Fibroblast of the aortic adventitia (primary cell): ENCODE results near the gene SLC17A8. TPM values are rescaled to one million over a fixed set of nuclear protein-coding genes. Genes with fewer than 3 reads are reported as not detected.
A peak's percentile ranks its signal among the peaks of the same experiment; 100 is the strongest.
"Not testable (repeated sequence)": the region's sequence is repeated elsewhere in the genome, so short reads cannot be mapped to it uniquely, and the experiment has no call there.

Experiments
- DNase-seq: peaks from one replicate; pipeline ENCODE4 v3.0.0-alpha.2; 2010; ENCODE audit warnings: low read depth
- H3K4me3 ChIP-seq: 2 replicates; pipeline ENCODE4 v1.5.1; 2011; ENCODE audit warnings: low read depth, mild to moderate bottlenecking, control low read depth, low read length, moderate library complexity
- total RNA-seq: library from RNA; depleted of rRNA; stranded (reverse); fragments of >200 nt; gene quantifications from 2 replicates; pipeline ENCODE4 v1.2.3, GENCODE V29; 2012; ENCODE audit warnings: low replicate concordance
- TF ChIP-seq, protein P1 (sequence below): IDR thresholded peaks from 2 replicates; pipeline ENCODE4 v1.5.1; 2011; ENCODE audit warnings: mild to moderate bottlenecking, low read length, control low read depth, inconsistent platforms; ENCODE audit not compliant: insufficient read depth

SLC17A8 gene
- total RNA-seq, 1 donor, result not detected

DNA sequence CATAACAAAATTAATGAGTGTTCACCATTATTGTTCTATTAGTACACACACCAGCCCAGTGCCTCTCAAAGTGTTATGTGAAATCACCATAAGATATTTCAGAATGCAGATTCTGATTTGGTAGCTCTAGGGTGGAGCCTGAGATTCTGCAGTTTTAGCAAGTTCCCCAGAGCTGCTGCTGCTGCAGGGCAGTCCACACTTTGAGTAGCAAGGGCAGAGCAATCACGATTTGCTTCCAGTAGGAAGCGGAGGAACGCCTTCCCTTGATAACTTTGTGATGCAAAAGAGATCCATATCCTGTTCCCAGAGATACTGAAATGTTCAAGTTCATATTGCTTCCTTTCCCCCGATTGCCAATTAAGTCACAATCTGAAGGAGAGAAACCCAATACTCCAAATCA is 57.9 kb downstream of the SLC17A8 start:
- H3K4me3 ChIP-seq, result no peak overlapping the region
- TF ChIP-seq, protein P1, sequence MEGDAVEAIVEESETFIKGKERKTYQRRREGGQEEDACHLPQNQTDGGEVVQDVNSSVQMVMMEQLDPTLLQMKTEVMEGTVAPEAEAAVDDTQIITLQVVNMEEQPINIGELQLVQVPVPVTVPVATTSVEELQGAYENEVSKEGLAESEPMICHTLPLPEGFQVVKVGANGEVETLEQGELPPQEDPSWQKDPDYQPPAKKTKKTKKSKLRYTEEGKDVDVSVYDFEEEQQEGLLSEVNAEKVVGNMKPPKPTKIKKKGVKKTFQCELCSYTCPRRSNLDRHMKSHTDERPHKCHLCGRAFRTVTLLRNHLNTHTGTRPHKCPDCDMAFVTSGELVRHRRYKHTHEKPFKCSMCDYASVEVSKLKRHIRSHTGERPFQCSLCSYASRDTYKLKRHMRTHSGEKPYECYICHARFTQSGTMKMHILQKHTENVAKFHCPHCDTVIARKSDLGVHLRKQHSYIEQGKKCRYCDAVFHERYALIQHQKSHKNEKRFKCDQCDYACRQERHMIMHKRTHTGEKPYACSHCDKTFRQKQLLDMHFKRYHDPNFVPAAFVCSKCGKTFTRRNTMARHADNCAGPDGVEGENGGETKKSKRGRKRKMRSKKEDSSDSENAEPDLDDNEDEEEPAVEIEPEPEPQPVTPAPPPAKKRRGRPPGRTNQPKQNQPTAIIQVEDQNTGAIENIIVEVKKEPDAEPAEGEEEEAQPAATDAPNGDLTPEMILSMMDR, result no peak
- DNase-seq, result no peak

- DNase-seq, result no peak
- TF ChIP-seq, protein P1, result no peak
- H3K4me3 ChIP-seq, result no peak overlapping the region
Observed at GRCh38 chr12:100422646-100423045, 65.8 kb downstream of the SLC17A8 start.

GRCh38 chr12:100426145-100426544 is 69.3 kb downstream of the SLC17A8 start:
- TF ChIP-seq, protein P1, result no peak
- DNase-seq, result no peak
- H3K4me3 ChIP-seq, result no peak overlapping the region

GRCh38 chr12:100427078-100427477 is 70.2 kb downstream of the SLC17A8 start:
- TF ChIP-seq, protein P1, result no peak
- H3K4me3 ChIP-seq, result no peak overlapping the region
- DNase-seq, result peak; percentile 28

DNA sequence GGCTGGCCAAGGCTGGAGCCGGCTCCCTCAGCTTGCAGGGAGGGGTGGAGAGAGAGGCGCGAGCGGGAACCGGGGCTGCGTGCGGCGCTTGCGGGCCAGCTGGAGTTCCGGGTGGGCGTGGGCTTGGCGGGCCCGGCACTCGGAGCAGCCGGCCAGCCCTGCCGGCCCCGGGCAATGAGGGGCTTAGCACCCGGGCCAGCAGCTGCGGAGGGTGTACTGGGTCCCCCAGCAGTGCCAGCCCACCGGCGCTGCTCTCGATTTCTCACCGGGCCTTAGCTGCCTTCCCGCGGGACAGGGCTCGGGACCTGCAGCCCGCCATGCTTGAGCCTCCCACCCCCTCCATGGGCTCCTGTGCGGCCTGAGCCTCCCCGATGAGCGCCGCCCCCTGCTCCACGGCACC is 73.4 kb downstream of the SLC17A8 start:
- not testable (repeated sequence) for H3K4me3 ChIP-seq, DNase-seq

GRCh38 chr12:100433701-100434100 is 76.8 kb downstream of the SLC17A8 start:
- TF ChIP-seq, protein P1, result no peak
- DNase-seq, result no peak
- no peak overlapping the region for H3K4me3 ChIP-seq

GRCh38 chr12:100434177-100434576 is 77.3 kb downstream of the SLC17A8 start:
- H3K4me3 ChIP-seq, result no peak overlapping the region

More at GRCh38 chr12:100434177-100434576, 77.3 kb downstream of the SLC17A8 start:
- TF ChIP-seq, protein P1, result no peak
- DNase-seq, result no peak
